ENCODE data around the gene PRSS50.

- TF ChIP-seq CTCF (IDR thresholded peaks at IDR 0.05; ENCODE audit: low read depth, low read length, poor library complexity, severe bottlenecking) (no peak), EZH2phosphoT487 (IDR thresholded peaks at IDR 0.05; ENCODE audit: borderline replicate concordance, low read length) (no peak)
These were observed 19.7 kb upstream of the PRSS50 start for GRCh38 chr3:46737329-46737731.
